Activated T-cell treated with anti-CD3 and anti-CD28 coated beads, Interleukin-2, amount 50 U/mL, for 24 hours (primary cell): ENCODE results near the gene MPO.
A peak's percentile ranks its signal among the peaks of the same experiment; 100 is the strongest.

ENCODE experiments used
- DNase-seq: peaks from one replicate; pipeline ENCODE4 v3.0.0-alpha.2; 2020
- H3K27ac Mint-ChIP-seq: 2 replicates; pipeline ENCODE4 v1.8.0; 2020; ENCODE audit warnings: mild to moderate bottlenecking, mixed read lengths
- H3K27me3 Mint-ChIP-seq: 2 replicates; pipeline ENCODE4 v1.8.0; 2020; ENCODE audit warnings: mixed read lengths
- H3K36me3 Mint-ChIP-seq: 2 replicates; pipeline ENCODE4 v1.8.0; 2020; ENCODE audit warnings: low read depth, mixed read lengths
- H3K4me1 Mint-ChIP-seq: 2 replicates; pipeline ENCODE4 v1.8.0; 2020; ENCODE audit warnings: low read depth, mixed read lengths
- H3K4me3 Mint-ChIP-seq: 2 replicates; pipeline ENCODE4 v1.8.0; 2020; ENCODE audit warnings: mild to moderate bottlenecking, moderate library complexity, mixed read lengths
- H3K9me3 Mint-ChIP-seq: 2 replicates; pipeline ENCODE4 v1.8.0; 2020; ENCODE audit warnings: mixed read lengths

MPO gene

GRCh38 chr17:58249270-58250133 lies 31.2 kb downstream of the MPO start:
- H3K27me3 Mint-ChIP-seq: peaks cover 47% of the 10 kb centered on the region

GRCh38 chr17:58248955-58249269 lies 31.8 kb downstream of the MPO start:
- Mint-ChIP-seq H3K4me3 (peak overlapping the region; percentile 74), H3K27me3 (peaks cover 50% of the 10 kb centered on the region), H3K36me3 (no peaks in the 10 kb centered on the region), H3K4me1 (peaks cover 11% of the 10 kb centered on the region), H3K27ac (no peak overlapping the region), H3K9me3 (no peaks in the 10 kb centered on the region)
- no peak for DNase-seq

More at GRCh38 chr17:58249270-58250133, 31.2 kb downstream of the MPO start:
- H3K4me1 Mint-ChIP-seq: peaks cover 11% of the 10 kb centered on the region
- no peaks in the 10 kb centered on the region for H3K9me3 Mint-ChIP-seq
- peak overlapping the region; percentile 74 for H3K4me3 Mint-ChIP-seq
- peak overlapping the region; percentile 42 for H3K27ac Mint-ChIP-seq
- peak; percentile 91 for DNase-seq
- no peaks in the 10 kb centered on the region for H3K36me3 Mint-ChIP-seq

- Mint-ChIP-seq H3K27ac (no peak overlapping the region), H3K4me3 (no peak overlapping the region), H3K9me3 (no peaks in the 10 kb centered on the region), H3K27me3 (peaks cover 55% of the 10 kb centered on the region), H3K4me1 (peaks cover 11% of the 10 kb centered on the region), H3K36me3 (no peaks in the 10 kb centered on the region)
- DNase-seq: no peak
Measured at GRCh38 chr17:58247511-58248363, 33.0 kb downstream of the MPO start.

GRCh38 chr17:58246781-58247180 lies 34.0 kb downstream of the MPO start:
- Mint-ChIP-seq H3K4me3 (no peak overlapping the region), H3K36me3 (no peaks in the 10 kb centered on the region), H3K27ac (no peak overlapping the region), H3K4me1 (peaks cover 19% of the 10 kb centered on the region), H3K9me3 (no peaks in the 10 kb centered on the region), H3K27me3 (peaks cover 57% of the 10 kb centered on the region)
- DNase-seq: no peak

GRCh38 chr17:58246104-58246740 lies 34.5 kb downstream of the MPO start:
- Mint-ChIP-seq H3K4me3 (no peak overlapping the region), H3K36me3 (no peaks in the 10 kb centered on the region), H3K9me3 (no peaks in the 10 kb centered on the region), H3K27ac (no peak overlapping the region), H3K27me3 (peaks cover 57% of the 10 kb centered on the region), H3K4me1 (peaks cover 19% of the 10 kb centered on the region)
- DNase-seq: no peak

- H3K4me1 Mint-ChIP-seq: peaks cover 19% of the 10 kb centered on the region
- H3K27me3 Mint-ChIP-seq: peaks cover 56% of the 10 kb centered on the region
- no peaks in the 10 kb centered on the region for H3K36me3 Mint-ChIP-seq
- DNase-seq: no peak
- no peak overlapping the region for H3K4me3 Mint-ChIP-seq
- no peak overlapping the region for H3K27ac Mint-ChIP-seq
- no peaks in the 10 kb centered on the region for H3K9me3 Mint-ChIP-seq
Measured at GRCh38 chr17:58245428-58246103, 35.2 kb downstream of the MPO start.

GRCh38 chr17:58244963-58245362 lies 35.8 kb downstream of the MPO start:
- peaks cover 18% of the 10 kb centered on the region for H3K4me1 Mint-ChIP-seq
- no peaks in the 10 kb centered on the region for H3K36me3 Mint-ChIP-seq
- no peak overlapping the region for H3K27ac Mint-ChIP-seq
- no peak overlapping the region for H3K4me3 Mint-ChIP-seq
- no peak for DNase-seq
- H3K9me3 Mint-ChIP-seq: no peaks in the 10 kb centered on the region
- peaks cover 57% of the 10 kb centered on the region for H3K27me3 Mint-ChIP-seq

GRCh38 chr17:58242171-58242784 lies 38.5 kb downstream of the MPO start:
- Mint-ChIP-seq H3K4me3 (no peak overlapping the region), H3K27ac (no peak overlapping the region), H3K36me3 (no peaks in the 10 kb centered on the region), H3K4me1 (peaks cover 7% of the 10 kb centered on the region), H3K9me3 (no peaks in the 10 kb centered on the region), H3K27me3 (peaks cover 60% of the 10 kb centered on the region)
- DNase-seq: no peak

- DNase-seq: no peak
- Mint-ChIP-seq H3K27me3 (peaks cover 69% of the 10 kb centered on the region), H3K9me3 (no peaks in the 10 kb centered on the region), H3K36me3 (no peaks in the 10 kb centered on the region), H3K27ac (no peak overlapping the region), H3K4me1 (peaks cover 7% of the 10 kb centered on the region), H3K4me3 (no peak overlapping the region)
Measured at GRCh38 chr17:58239987-58240386, 40.7 kb downstream of the MPO start.

GRCh38 chr17:58238147-58238634 lies 42.5 kb downstream of the MPO start, which contains the start of gene LPO:
LPO (plus strand) TSS chr17:58238584; CDS start chr17:58242980, 4,396 bp downstream.
- Mint-ChIP-seq H3K27ac (no peak within 1 kb of the TSS), H3K27me3 (peaks cover 66% of the 10 kb centered on the region), H3K4me1 (peaks cover 7% of the 10 kb centered on the region), H3K36me3 (no peaks in the 10 kb centered on the region), H3K4me3 (no peak within 1 kb of the TSS), H3K9me3 (no peaks in the 10 kb centered on the region)
- DNase-seq: no peak

GRCh38 chr17:58236394-58236793 lies 44.3 kb downstream of the MPO start:
- Mint-ChIP-seq H3K27me3 (peaks cover 56% of the 10 kb centered on the region), H3K4me3 (no peak overlapping the region)

GRCh38 chr17:58235821-58236220 lies 44.9 kb downstream of the MPO start:
- DNase-seq: no peak
- Mint-ChIP-seq H3K27ac (no peak overlapping the region), H3K36me3 (no peaks in the 10 kb centered on the region), H3K4me1 (peaks cover 10% of the 10 kb centered on the region), H3K27me3 (peaks cover 55% of the 10 kb centered on the region), H3K9me3 (no peaks in the 10 kb centered on the region), H3K4me3 (no peak overlapping the region)

More at GRCh38 chr17:58236394-58236793, 44.3 kb downstream of the MPO start:
- no peaks in the 10 kb centered on the region for H3K9me3 Mint-ChIP-seq
- DNase-seq: no peak
- H3K27ac Mint-ChIP-seq: no peak overlapping the region
- H3K4me1 Mint-ChIP-seq: peaks cover 10% of the 10 kb centered on the region
- H3K36me3 Mint-ChIP-seq: no peaks in the 10 kb centered on the region

GRCh38 chr17:58234512-58234911 lies 46.2 kb downstream of the MPO start:
- Mint-ChIP-seq H3K27ac (no peak overlapping the region), H3K36me3 (no peaks in the 10 kb centered on the region), H3K4me3 (no peak overlapping the region), H3K4me1 (peaks cover 10% of the 10 kb centered on the region), H3K9me3 (no peaks in the 10 kb centered on the region), H3K27me3 (peaks cover 45% of the 10 kb centered on the region)
- DNase-seq: no peak
